GM19395 (cell line): ENCODE measurements around the gene ADCY7.

Source experiments
- ATAC-seq: cut with Tn5 transposase; IDR thresholded peaks from one replicate; pipeline ENCODE4 v1.9.1; 2021; ENCODE audit warnings: mild to moderate bottlenecking, moderate library complexity; ENCODE audit not compliant: unreplicated experiment

The ADCY7 gene

GRCh38 chr16:50279504-50279865 lies 13.1 kb downstream of the ADCY7 start:
- ATAC-seq: no peak

DNA sequence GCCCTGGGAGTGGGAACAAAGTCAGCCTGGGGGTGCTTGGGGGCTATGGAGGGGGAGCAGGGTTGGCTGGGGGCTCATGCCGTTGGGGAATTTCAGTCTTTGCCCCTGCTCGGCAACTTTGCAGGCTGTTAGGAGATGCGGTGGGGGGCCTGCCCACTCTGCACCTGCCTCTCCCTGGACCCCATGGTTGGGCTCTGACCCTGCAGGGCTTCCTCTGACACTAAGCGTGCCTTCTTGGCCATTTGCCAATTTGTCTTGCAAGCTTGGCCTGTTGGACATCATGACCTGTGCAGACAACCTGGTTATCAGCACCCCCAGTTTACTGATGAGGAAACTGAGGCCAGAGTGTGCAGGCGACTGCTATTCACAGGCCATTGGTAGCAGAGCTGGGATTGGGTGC lies 14.6 kb downstream of the ADCY7 start:
- ATAC-seq: no peak

DNA sequence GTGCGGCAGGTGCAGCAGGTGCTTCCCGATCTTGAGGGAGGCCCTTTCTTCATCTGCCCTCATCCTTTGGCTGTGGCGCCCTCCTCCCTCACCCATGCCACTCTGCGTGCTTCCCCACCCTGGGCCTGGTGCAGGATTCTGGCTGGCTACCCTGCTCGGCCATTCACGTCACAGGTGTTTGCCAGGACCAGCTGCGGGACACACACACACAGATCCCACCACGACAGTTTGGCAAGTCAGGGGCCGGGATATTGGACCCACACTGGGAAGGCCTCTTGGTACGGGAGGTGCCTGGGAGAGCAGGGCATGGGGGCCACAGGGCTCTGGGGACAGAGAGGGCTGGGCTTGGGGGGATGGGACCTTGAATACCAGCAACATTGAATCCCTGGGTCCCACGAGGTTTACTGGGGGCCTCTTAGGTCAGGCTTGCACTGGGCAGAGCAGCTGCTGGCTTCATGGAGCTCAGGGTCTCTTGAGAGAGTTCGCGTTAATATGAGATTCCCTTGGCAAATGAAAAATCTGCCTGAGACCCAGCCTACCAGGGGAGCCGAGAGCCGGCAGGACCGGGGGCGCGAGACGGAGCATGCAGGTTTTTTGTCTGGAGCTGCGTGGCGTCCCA lies 15.1 kb downstream of the ADCY7 start:
- no peak for ATAC-seq

GRCh38 chr16:50282010-50282538 lies 15.7 kb downstream of the ADCY7 start:
- ATAC-seq: peak; percentile 95

GRCh38 chr16:50282955-50283631 lies 16.7 kb downstream of the ADCY7 start:
- ATAC-seq: no peak

DNA sequence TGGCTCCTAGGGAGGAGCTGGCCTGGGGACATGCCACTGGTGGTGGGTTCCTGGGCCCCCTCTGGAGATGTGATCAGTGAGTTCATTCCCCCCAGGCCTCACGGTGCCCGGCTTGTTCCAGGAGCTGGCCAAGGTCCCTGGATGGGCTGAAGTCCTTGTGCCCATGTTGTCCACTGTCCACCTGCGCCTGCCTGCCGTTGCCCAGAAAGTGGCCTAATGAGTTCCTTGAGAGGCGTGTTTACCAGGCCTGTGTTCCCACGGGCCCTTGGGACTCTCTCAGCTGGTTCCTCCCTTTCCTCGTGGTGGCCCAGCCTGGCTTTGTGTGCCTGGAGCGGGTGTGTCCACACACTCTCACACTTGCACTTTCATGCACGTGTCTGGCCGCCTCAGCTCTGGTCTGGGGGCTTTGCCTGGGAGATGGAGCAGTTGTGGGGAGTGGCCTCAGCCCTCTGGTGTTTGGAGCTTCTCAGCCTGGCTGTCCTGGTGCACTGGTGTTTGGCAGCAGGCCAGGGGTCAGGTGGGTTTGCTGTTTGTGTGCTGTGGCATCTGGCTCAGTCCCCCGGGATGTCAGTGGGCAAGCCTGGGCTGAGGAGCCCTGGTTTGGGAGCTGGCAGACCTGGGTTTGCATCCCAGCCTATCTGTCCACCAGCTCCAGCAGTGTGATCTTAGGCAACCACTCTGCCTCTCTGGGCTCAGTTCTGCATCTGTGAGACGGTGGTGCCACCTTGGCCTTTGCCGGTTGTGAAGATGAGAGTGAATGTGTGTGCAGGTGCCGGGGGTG lies 18.0 kb downstream of the ADCY7 start:
- no peak for ATAC-seq

- ATAC-seq: no peak
These were observed 19.2 kb downstream of the ADCY7 start for GRCh38 chr16:50285406-50286003.

DNA sequence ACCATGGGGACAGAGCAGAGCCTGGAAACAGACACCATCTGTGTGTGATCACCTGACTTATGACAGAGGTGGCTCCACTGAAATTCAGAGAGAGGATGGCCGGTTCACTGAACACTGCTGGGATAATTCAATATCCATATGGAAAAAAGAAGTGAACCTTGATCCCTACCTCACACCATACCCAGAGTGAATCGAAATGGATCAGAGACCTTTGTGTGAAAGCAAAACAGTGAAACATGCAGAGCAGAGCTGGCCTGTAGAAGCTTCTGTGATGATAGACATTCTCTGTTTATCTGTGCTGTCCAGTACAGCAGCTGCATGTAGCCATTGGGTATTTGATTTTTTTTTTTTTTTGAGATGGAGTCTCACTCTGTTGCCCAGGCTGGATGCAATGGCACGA lies 20.3 kb downstream of the ADCY7 start:
- ATAC-seq: no peak

GRCh38 chr16:50288026-50288425 lies 21.7 kb downstream of the ADCY7 start:
- no peak for ATAC-seq

- ATAC-seq: no peak
These were observed 22.6 kb downstream of the ADCY7 start for GRCh38 chr16:50288920-50289319.

- no peak for ATAC-seq
These were observed 23.8 kb downstream of the ADCY7 start for GRCh38 chr16:50289950-50290764.

DNA sequence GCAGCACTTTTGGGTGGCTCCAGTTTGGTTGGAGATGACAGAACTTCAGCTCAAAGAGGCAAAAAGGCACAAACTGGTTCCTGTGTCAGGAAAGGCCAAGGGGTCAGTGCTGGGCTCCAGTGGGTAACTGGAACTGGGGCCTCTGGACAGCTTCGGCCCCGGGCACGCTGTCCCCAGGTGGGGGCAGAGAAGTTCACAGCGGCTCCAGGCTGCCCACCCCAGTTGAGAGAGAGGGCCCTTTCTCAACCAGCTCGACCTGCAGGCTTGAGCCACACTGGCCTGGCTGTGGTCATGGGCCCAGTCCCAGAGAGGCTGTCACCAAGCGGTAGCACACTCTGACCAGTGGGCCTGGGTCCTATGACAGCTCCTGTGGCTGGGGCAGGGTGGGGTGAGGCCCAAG lies 24.5 kb downstream of the ADCY7 start:
- no peak for ATAC-seq

GRCh38 chr16:50291719-50292565 lies 25.6 kb downstream of the ADCY7 start:
- no peak for ATAC-seq

DNA sequence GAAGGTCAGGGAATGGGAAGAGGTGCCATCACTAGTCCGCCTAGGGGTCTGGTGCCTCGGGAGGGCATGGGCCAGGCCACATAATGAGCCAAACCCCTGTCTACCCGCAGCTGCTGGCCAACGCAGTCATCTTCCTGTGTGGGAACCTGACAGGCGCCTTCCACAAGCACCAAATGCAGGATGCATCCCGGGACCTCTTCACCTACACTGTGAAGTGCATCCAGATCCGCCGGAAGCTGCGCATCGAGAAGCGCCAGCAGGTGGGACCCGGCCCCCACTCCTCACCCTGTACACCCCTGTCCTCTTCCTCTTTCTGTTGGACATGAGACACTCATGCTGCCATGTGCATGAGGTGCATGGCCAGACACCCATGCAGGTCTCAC lies 26.2 kb downstream of the ADCY7 start:
- no peak for ATAC-seq

- ATAC-seq: no peak
These were observed 26.9 kb downstream of the ADCY7 start for GRCh38 chr16:50293041-50293783.

- no peak for ATAC-seq
These were observed 27.9 kb downstream of the ADCY7 start for GRCh38 chr16:50293994-50294855.

GRCh38 chr16:50294955-50295354 lies 28.6 kb downstream of the ADCY7 start:
- ATAC-seq: no peak

DNA sequence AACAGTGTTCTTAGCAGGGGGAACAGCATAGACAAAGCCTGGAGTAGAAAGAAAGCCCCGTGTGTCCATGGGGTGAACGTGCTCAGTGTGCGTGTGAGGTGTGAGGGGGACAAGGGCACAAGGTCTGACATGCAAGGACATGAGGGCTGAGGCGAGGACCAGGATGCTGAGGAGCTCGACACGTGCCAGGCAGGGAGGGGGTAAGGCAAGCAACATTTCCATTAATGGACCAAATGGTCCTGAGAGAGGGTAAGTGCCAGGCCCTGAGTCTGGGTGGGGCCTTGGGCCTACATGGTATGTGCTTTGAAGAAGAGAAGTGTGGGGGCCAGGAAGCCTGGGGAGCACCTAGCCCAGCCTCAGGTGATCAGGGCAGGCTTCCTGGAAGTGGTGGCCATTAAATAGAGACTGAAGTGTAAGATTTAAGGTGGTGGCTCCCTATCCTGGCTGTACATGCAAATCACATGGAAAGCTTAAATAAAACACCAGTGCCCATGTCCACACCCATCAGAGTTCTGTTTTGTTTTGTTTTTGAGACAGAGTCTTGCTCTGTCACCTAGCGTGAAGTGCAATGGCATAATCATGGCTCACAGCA lies 29.3 kb downstream of the ADCY7 start:
- no peak for ATAC-seq
